Measurements from ENCODE around the gene TMEM51. TPM values are rescaled to one million over a fixed set of nuclear protein-coding genes. Genes with fewer than 3 reads are reported as not detected.

TMEM51 gene
- total RNA-seq, 1 experiment from 2014 or later: 10.4 TPM

DNA sequence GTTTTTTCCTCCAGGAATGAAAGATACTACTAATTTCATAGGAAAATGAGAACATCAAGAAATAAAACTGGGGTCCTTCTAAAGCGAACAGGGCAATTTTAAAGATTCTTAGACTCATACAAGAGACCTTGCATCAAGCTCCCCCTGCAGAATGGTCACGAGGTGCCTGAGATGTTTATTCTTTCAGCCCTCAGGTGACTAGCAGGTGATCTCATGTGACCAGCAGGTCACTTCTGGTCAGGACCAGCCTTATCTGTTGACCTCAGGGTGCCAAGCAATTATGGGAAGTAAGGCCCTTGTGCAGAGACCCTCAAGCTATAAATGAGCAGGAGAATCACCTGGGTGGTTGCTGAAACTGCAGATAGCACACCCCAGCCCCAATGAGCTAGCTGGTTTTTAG lies 20.6 kb upstream of the TMEM51 start:
- DNase-seq (ENCODE audit: low spot score) (no peak), ATAC-seq (no peak)
- ChIA-PET POLR2A (no interaction called here), CTCF (interaction anchor here (0.6 to 0.8 kb wide), 2 partner anchors 21 to 163 kb away, joined by 3 to 4 read pairs; partner anchors contain the start of gene TMEM51)
- no peak overlapping the region for H3K4me3 Mint-ChIP-seq
- peaks cover 13% of the 10 kb centered on the region for H3K36me3 Mint-ChIP-seq
- H3K27ac Mint-ChIP-seq: no peak overlapping the region
- TF ChIP-seq FOXP1 (CRISPR knock-in tag; IDR thresholded peaks at IDR 0.05; ENCODE audit: borderline replicate concordance): no peak
- TF ChIP-seq, protein P1, sequence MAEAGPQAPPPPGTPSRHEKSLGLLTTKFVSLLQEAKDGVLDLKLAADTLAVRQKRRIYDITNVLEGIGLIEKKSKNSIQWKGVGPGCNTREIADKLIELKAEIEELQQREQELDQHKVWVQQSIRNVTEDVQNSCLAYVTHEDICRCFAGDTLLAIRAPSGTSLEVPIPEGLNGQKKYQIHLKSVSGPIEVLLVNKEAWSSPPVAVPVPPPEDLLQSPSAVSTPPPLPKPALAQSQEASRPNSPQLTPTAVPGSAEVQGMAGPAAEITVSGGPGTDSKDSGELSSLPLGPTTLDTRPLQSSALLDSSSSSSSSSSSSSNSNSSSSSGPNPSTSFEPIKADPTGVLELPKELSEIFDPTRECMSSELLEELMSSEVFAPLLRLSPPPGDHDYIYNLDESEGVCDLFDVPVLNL (CRISPR knock-in tag; IDR thresholded peaks at IDR 0.05; ENCODE audit: borderline replicate concordance, low read depth): no peak
- TF ChIP-seq, protein P2, sequence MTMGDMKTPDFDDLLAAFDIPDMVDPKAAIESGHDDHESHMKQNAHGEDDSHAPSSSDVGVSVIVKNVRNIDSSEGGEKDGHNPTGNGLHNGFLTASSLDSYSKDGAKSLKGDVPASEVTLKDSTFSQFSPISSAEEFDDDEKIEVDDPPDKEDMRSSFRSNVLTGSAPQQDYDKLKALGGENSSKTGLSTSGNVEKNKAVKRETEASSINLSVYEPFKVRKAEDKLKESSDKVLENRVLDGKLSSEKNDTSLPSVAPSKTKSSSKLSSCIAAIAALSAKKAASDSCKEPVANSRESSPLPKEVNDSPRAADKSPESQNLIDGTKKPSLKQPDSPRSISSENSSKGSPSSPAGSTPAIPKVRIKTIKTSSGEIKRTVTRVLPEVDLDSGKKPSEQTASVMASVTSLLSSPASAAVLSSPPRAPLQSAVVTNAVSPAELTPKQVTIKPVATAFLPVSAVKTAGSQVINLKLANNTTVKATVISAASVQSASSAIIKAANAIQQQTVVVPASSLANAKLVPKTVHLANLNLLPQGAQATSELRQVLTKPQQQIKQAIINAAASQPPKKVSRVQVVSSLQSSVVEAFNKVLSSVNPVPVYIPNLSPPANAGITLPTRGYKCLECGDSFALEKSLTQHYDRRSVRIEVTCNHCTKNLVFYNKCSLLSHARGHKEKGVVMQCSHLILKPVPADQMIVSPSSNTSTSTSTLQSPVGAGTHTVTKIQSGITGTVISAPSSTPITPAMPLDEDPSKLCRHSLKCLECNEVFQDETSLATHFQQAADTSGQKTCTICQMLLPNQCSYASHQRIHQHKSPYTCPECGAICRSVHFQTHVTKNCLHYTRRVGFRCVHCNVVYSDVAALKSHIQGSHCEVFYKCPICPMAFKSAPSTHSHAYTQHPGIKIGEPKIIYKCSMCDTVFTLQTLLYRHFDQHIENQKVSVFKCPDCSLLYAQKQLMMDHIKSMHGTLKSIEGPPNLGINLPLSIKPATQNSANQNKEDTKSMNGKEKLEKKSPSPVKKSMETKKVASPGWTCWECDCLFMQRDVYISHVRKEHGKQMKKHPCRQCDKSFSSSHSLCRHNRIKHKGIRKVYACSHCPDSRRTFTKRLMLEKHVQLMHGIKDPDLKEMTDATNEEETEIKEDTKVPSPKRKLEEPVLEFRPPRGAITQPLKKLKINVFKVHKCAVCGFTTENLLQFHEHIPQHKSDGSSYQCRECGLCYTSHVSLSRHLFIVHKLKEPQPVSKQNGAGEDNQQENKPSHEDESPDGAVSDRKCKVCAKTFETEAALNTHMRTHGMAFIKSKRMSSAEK (CRISPR knock-in tag; IDR thresholded peaks at IDR 0.05; ENCODE audit: borderline replicate concordance): no peak
- TF ChIP-seq ATF1 (CRISPR knock-in tag; IDR thresholded peaks at IDR 0.05): no peak
- TF ChIP-seq, protein P3, sequence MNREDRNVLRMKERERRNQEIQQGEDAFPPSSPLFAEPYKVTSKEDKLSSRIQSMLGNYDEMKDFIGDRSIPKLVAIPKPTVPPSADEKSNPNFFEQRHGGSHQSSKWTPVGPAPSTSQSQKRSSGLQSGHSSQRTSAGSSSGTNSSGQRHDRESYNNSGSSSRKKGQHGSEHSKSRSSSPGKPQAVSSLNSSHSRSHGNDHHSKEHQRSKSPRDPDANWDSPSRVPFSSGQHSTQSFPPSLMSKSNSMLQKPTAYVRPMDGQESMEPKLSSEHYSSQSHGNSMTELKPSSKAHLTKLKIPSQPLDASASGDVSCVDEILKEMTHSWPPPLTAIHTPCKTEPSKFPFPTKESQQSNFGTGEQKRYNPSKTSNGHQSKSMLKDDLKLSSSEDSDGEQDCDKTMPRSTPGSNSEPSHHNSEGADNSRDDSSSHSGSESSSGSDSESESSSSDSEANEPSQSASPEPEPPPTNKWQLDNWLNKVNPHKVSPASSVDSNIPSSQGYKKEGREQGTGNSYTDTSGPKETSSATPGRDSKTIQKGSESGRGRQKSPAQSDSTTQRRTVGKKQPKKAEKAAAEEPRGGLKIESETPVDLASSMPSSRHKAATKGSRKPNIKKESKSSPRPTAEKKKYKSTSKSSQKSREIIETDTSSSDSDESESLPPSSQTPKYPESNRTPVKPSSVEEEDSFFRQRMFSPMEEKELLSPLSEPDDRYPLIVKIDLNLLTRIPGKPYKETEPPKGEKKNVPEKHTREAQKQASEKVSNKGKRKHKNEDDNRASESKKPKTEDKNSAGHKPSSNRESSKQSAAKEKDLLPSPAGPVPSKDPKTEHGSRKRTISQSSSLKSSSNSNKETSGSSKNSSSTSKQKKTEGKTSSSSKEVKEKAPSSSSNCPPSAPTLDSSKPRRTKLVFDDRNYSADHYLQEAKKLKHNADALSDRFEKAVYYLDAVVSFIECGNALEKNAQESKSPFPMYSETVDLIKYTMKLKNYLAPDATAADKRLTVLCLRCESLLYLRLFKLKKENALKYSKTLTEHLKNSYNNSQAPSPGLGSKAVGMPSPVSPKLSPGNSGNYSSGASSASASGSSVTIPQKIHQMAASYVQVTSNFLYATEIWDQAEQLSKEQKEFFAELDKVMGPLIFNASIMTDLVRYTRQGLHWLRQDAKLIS (CRISPR knock-in tag; IDR thresholded peaks at IDR 0.05; ENCODE audit: borderline replicate concordance): no peak
- TF ChIP-seq, protein P4, sequence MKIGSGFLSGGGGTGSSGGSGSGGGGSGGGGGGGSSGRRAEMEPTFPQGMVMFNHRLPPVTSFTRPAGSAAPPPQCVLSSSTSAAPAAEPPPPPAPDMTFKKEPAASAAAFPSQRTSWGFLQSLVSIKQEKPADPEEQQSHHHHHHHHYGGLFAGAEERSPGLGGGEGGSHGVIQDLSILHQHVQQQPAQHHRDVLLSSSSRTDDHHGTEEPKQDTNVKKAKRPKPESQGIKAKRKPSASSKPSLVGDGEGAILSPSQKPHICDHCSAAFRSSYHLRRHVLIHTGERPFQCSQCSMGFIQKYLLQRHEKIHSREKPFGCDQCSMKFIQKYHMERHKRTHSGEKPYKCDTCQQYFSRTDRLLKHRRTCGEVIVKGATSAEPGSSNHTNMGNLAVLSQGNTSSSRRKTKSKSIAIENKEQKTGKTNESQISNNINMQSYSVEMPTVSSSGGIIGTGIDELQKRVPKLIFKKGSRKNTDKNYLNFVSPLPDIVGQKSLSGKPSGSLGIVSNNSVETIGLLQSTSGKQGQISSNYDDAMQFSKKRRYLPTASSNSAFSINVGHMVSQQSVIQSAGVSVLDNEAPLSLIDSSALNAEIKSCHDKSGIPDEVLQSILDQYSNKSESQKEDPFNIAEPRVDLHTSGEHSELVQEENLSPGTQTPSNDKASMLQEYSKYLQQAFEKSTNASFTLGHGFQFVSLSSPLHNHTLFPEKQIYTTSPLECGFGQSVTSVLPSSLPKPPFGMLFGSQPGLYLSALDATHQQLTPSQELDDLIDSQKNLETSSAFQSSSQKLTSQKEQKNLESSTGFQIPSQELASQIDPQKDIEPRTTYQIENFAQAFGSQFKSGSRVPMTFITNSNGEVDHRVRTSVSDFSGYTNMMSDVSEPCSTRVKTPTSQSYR (CRISPR knock-in tag; IDR thresholded peaks at IDR 0.05): no peak
- TF ChIP-seq ZNF121 (CRISPR knock-in tag; IDR thresholded peaks at IDR 0.05): no peak
- TF ChIP-seq, protein P5, sequence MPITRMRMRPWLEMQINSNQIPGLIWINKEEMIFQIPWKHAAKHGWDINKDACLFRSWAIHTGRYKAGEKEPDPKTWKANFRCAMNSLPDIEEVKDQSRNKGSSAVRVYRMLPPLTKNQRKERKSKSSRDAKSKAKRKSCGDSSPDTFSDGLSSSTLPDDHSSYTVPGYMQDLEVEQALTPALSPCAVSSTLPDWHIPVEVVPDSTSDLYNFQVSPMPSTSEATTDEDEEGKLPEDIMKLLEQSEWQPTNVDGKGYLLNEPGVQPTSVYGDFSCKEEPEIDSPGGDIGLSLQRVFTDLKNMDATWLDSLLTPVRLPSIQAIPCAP (CRISPR knock-in tag; IDR thresholded peaks at IDR 0.05): no peak
- TF ChIP-seq, protein P6, sequence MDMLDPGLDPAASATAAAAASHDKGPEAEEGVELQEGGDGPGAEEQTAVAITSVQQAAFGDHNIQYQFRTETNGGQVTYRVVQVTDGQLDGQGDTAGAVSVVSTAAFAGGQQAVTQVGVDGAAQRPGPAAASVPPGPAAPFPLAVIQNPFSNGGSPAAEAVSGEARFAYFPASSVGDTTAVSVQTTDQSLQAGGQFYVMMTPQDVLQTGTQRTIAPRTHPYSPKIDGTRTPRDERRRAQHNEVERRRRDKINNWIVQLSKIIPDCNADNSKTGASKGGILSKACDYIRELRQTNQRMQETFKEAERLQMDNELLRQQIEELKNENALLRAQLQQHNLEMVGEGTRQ (CRISPR knock-in tag; IDR thresholded peaks at IDR 0.05): no peak
- no peak for TF ChIP-seq ETV6 (CRISPR knock-in tag; IDR thresholded peaks at IDR 0.05)
- H3K9me3 Mint-ChIP-seq: peaks cover 26% of the 10 kb centered on the region
- peaks cover 11% of the 10 kb centered on the region for H3K4me1 Mint-ChIP-seq
- H3K27me3 Mint-ChIP-seq (ENCODE audit: low read depth): peaks cover 9% of the 10 kb centered on the region
